Activated B cell treated with CpG ODN at 0.5 μM for 24 hours (primary cell): ENCODE measurements around the gene GALNT12. TPM values are rescaled to one million over a fixed set of nuclear protein-coding genes. Genes with fewer than 3 reads are reported as not detected.

Experiments
- ATAC-seq: fragments of 200-7000 bp; cut with Tn5 transposase; one replicate; pipeline ENCODE4 v1.10.0; 2021; ENCODE audit warnings: low read depth, mild to moderate bottlenecking, moderate library complexity
- CTCF ChIA-PET: fragments of 350-600 bp; sonication (Branson Sonifier 250); formaldehyde crosslinking; loops from one replicate; lab custom pipeline; 2021; ENCODE audit warnings: antibody characterized with exemption; lab: Charles Lee
- POLR2A ChIA-PET: fragments of 350-600 bp; sonication (Branson Sonifier 250); formaldehyde crosslinking; loops from one replicate; lab custom pipeline; 2021; ENCODE audit warnings: antibody characterized with exemption; lab: Charles Lee
- DNase-seq: peaks from one replicate; pipeline ENCODE4 v3.0.0; 2022
- H3K27ac Mint-ChIP-seq: one replicate; pipeline ENCODE4 v1.8.0; 2020; ENCODE audit warnings: mixed read lengths
- H3K27me3 Mint-ChIP-seq: one replicate; pipeline ENCODE4 v1.8.0; 2021; ENCODE audit warnings: mixed read lengths
- H3K36me3 Mint-ChIP-seq: one replicate; pipeline ENCODE4 v1.8.0; 2021; ENCODE audit warnings: low read depth, mixed read lengths
- H3K4me1 Mint-ChIP-seq: one replicate; pipeline ENCODE4 v1.8.0; 2021; ENCODE audit warnings: mixed read lengths
- H3K4me3 Mint-ChIP-seq: one replicate; pipeline ENCODE4 v1.8.0; 2020; ENCODE audit warnings: mild to moderate bottlenecking, mixed read lengths
- H3K9me3 Mint-ChIP-seq: one replicate; pipeline ENCODE4 v1.8.0; 2020; ENCODE audit warnings: mixed read lengths
- CTCF ChIP-seq: fragments of 200-600 bp; IDR thresholded peaks from one replicate; pipeline ENCODE4 v1.8.0; 2022; ENCODE audit warnings: antibody characterized with exemption, mild to moderate bottlenecking
- intact Hi-C: fragments of 100-400 bp; cut with micrococcal nuclease; formaldehyde crosslinking; loops from one replicate; pipeline ENCODE4 v1.15.1; 2024
- total RNA-seq: library from RNA; stranded (reverse); gene quantifications from 2 replicates; pipeline ENCODE4 v1.2.3, GENCODE V29; 2022

The GALNT12 gene
- total RNA-seq, 1 donor from 2014 or later, result 2.0 TPM

GRCh38 chr9:98879963-98880310, 72.5 kb downstream of the GALNT12 start:
- TF ChIP-seq CTCF, result no peak
- POLR2A ChIA-PET, result no interaction called here
- Mint-ChIP-seq H3K27ac (no peak overlapping the region), H3K9me3 (no peaks in the 10 kb centered on the region), H3K4me3 (no peak overlapping the region), H3K4me1 (no peaks in the 10 kb centered on the region), H3K36me3 (no peaks in the 10 kb centered on the region), H3K27me3 (peaks cover 22% of the 10 kb centered on the region)
- CTCF ChIA-PET, result no interaction called here
- ATAC-seq (no peak), DNase-seq (no peak)
- intact Hi-C loops, result no loop called here

- Mint-ChIP-seq H3K27me3 (peaks cover 25% of the 10 kb centered on the region), H3K4me3 (no peak overlapping the region), H3K9me3 (no peaks in the 10 kb centered on the region), H3K27ac (no peak overlapping the region), H3K36me3 (no peaks in the 10 kb centered on the region), H3K4me1 (no peaks in the 10 kb centered on the region)
- ChIA-PET CTCF (no interaction called here), POLR2A (no interaction called here)
- no peak for TF ChIP-seq CTCF
- DNase-seq (no peak), ATAC-seq (no peak)
- intact Hi-C loops, result no loop called here
Measured at GRCh38 chr9:98880311-98881015, 73.0 kb downstream of the GALNT12 start.

- DNase-seq (no peak), ATAC-seq (no peak)
- H3K4me1 Mint-ChIP-seq, result no peaks in the 10 kb centered on the region
- no peak overlapping the region for H3K27ac Mint-ChIP-seq
- no peak overlapping the region for H3K4me3 Mint-ChIP-seq
- no peak for TF ChIP-seq CTCF
- ChIA-PET POLR2A (no interaction called here), CTCF (no interaction called here)
- no peaks in the 10 kb centered on the region for H3K36me3 Mint-ChIP-seq
- no peaks in the 10 kb centered on the region for H3K9me3 Mint-ChIP-seq
- intact Hi-C loops, result no loop called here
- H3K27me3 Mint-ChIP-seq, result peaks cover 25% of the 10 kb centered on the region
Measured at GRCh38 chr9:98881356-98881755, 73.9 kb downstream of the GALNT12 start.

GRCh38 chr9:98881836-98882568, 74.5 kb downstream of the GALNT12 start:
- Mint-ChIP-seq H3K4me1 (no peaks in the 10 kb centered on the region), H3K9me3 (no peaks in the 10 kb centered on the region), H3K27me3 (peaks cover 25% of the 10 kb centered on the region), H3K27ac (no peak overlapping the region), H3K36me3 (no peaks in the 10 kb centered on the region), H3K4me3 (no peak overlapping the region)
- DNase-seq (no peak), ATAC-seq (no peak)
- no peak for TF ChIP-seq CTCF
- ChIA-PET CTCF (no interaction called here), POLR2A (no interaction called here)
- intact Hi-C loops, result no loop called here

- DNase-seq (no peak), ATAC-seq (no peak)
- intact Hi-C loops, result no loop called here
- no peaks in the 10 kb centered on the region for H3K9me3 Mint-ChIP-seq
- H3K4me1 Mint-ChIP-seq, result no peaks in the 10 kb centered on the region
- CTCF ChIA-PET, result no interaction called here
- H3K36me3 Mint-ChIP-seq, result no peaks in the 10 kb centered on the region
- no peak overlapping the region for H3K27ac Mint-ChIP-seq
- no peak overlapping the region for H3K4me3 Mint-ChIP-seq
- POLR2A ChIA-PET, result no interaction called here
- no peak for TF ChIP-seq CTCF
- H3K27me3 Mint-ChIP-seq, result peaks cover 27% of the 10 kb centered on the region
Measured at GRCh38 chr9:98882569-98882923, 75.1 kb downstream of the GALNT12 start.
